Coronary artery (tissue), 2 donors: ENCODE data around the gene CYGB.

Experiments
- DNase-seq: peaks from one replicate; pipeline ENCODE4 v3.0.0-alpha.2; 2017; ENCODE audit warnings: low spot score
- H3K27ac ChIP-seq, 2 donors: fragments of 200-600 bp; sonication (generic); one replicate each; pipeline ENCODE4 v1.5.1; 2016 to 2019
- H3K4me3 ChIP-seq: fragments of 200-600 bp; sonication (generic); 2 replicates; pipeline ENCODE4 v1.5.1; 2016; ENCODE audit warnings: mild to moderate bottlenecking, moderate library complexity
- CTCF ChIP-seq: fragments of 200-600 bp; sonication (generic); IDR thresholded peaks from one replicate; pipeline ENCODE4 v1.5.1; 2019; ENCODE audit warnings: antibody characterized with exemption

CYGB gene

GRCh38 chr17:76549215-76549518 lies 11.7 kb upstream of the CYGB start:
- TF ChIP-seq CTCF: no peak
- no peak for DNase-seq
- Histone ChIP-seq H3K4me3 (no peak overlapping the region), H3K27ac (no peak overlapping the region)

GRCh38 chr17:76548378-76549214 lies 11.1 kb upstream of the CYGB start:
- Histone ChIP-seq H3K4me3 (no peak overlapping the region), H3K27ac (no peak overlapping the region)
- DNase-seq: no peak
- no peak for TF ChIP-seq CTCF

GRCh38 chr17:76547642-76548202 lies 10.2 kb upstream of the CYGB start:
- DNase-seq: no peak
- no peak overlapping the region for H3K27ac ChIP-seq
- no peak for TF ChIP-seq CTCF
- no peak overlapping the region for H3K4me3 ChIP-seq

- TF ChIP-seq CTCF: peak; percentile 54
- peak; percentile 76 for DNase-seq
- Histone ChIP-seq H3K4me3 (no peak overlapping the region), H3K27ac (no peak overlapping the region)
These were observed 9.7 kb upstream of the CYGB start for GRCh38 chr17:76547183-76547641.

- no peak for DNase-seq
- Histone ChIP-seq H3K27ac (no peak overlapping the region), H3K4me3 (no peak overlapping the region)
- no peak for TF ChIP-seq CTCF
These were observed 9.2 kb upstream of the CYGB start for GRCh38 chr17:76546556-76547182.

GRCh38 chr17:76545918-76546555 lies 8.5 kb upstream of the CYGB start:
- DNase-seq: no peak
- TF ChIP-seq CTCF: no peak
- Histone ChIP-seq H3K27ac (no peak overlapping the region), H3K4me3 (no peak overlapping the region)
